OCI-LY1 (cell line): Measurements from ENCODE around the gene ANKRD33B.
A peak's percentile ranks its signal among the peaks of the same experiment; 100 is the strongest.

Source experiments
- H2AFZ ChIP-seq: fragments of 200-600 bp; sonication (generic), shearing (Covaris generic); 2 replicates; pipeline ENCODE4 v1.6.0; 2014; ENCODE audit warnings: antibody characterized with exemption, mild to moderate bottlenecking, low read length
- H3F3A ChIP-seq: fragments of 200-600 bp; sonication (generic), shearing (Covaris generic); 2 replicates; pipeline ENCODE4 v1.6.0; 2014; ENCODE audit warnings: mild to moderate bottlenecking, antibody characterized with exemption, low read length, moderate library complexity; ENCODE audit not compliant: insufficient read depth
- H3K27ac ChIP-seq: fragments of 200-600 bp; sonication (generic); 2 replicates; pipeline ENCODE4 v1.5.1; 2014; ENCODE audit warnings: low read length, mixed run types, mild to moderate bottlenecking, low read depth; ENCODE audit not compliant: poor library complexity, severe bottlenecking
- H3K27me3 ChIP-seq: fragments of 200-600 bp; sonication (generic); 2 replicates; pipeline ENCODE4 v1.6.0; 2014; ENCODE audit warnings: antibody characterized with exemption, mild to moderate bottlenecking, low read length, moderate library complexity; ENCODE audit not compliant: insufficient read depth
- H3K36me3 ChIP-seq: fragments of 200-600 bp; sonication (generic); 2 replicates; pipeline ENCODE4 v1.6.1; 2014; ENCODE audit warnings: mild to moderate bottlenecking, antibody characterized with exemption, low read length, moderate library complexity, mixed read lengths; ENCODE audit not compliant: insufficient read depth
- H3K4me1 ChIP-seq: fragments of 200-600 bp; sonication (generic); 2 replicates; pipeline ENCODE4 v1.5.1; 2014; ENCODE audit warnings: mild to moderate bottlenecking, low read length, moderate library complexity; ENCODE audit not compliant: insufficient read depth, severe bottlenecking
- H3K4me2 ChIP-seq: fragments of 200-600 bp; sonication (generic), shearing (Covaris generic); 2 replicates; pipeline ENCODE4 v1.6.1; 2014; ENCODE audit warnings: low read length
- H3K4me3 ChIP-seq: fragments of 200-600 bp; sonication (generic); 2 replicates; pipeline ENCODE4 v1.5.1; 2014; ENCODE audit warnings: low read length, low read depth, mild to moderate bottlenecking, mixed read lengths; ENCODE audit not compliant: poor library complexity, severe bottlenecking
- H3K79me2 ChIP-seq: fragments of 200-600 bp; shearing (Covaris generic); 2 replicates; pipeline ENCODE4 v1.6.1; 2016; ENCODE audit warnings: mixed run types, low read length, mixed read lengths; ENCODE audit not compliant: insufficient read depth
- H3K9ac ChIP-seq: fragments of 200-600 bp; sonication (generic), shearing (Covaris generic); 2 replicates; pipeline ENCODE4 v1.6.1; 2014; ENCODE audit warnings: mild to moderate bottlenecking, low read length, mixed read lengths
- H3K9me2 ChIP-seq: fragments of 200-600 bp; sonication (generic), shearing (Covaris generic); 2 replicates; pipeline ENCODE4 v1.6.1; 2014; ENCODE audit warnings: low read depth, mild to moderate bottlenecking, low read length, mixed read lengths
- H3K9me3 ChIP-seq: fragments of 200-600 bp; shearing (Covaris generic); 2 replicates; pipeline ENCODE4 v1.6.1; 2014; ENCODE audit warnings: low read length, mixed read lengths
- H4K20me1 ChIP-seq: fragments of 200-600 bp; sonication (generic), shearing (Covaris generic); 2 replicates; pipeline ENCODE4 v1.6.0; 2016; ENCODE audit warnings: mild to moderate bottlenecking, low read length; ENCODE audit not compliant: insufficient read depth
- EZH2 ChIP-seq: fragments of 200-600 bp; sonication (generic), shearing (Covaris generic); IDR thresholded peaks from 2 replicates; pipeline ENCODE4 v1.8.0; 2017; ENCODE audit warnings: borderline replicate concordance, mixed run types, mild to moderate bottlenecking, antibody characterized with exemption, low read length, moderate library complexity, mixed read lengths
- TF ChIP-seq, protein P1 (sequence below): fragments of 200-600 bp; sonication (generic), shearing (Covaris generic); IDR thresholded peaks from 2 replicates; pipeline ENCODE4 v1.5.1; 2017; ENCODE audit warnings: mild to moderate bottlenecking, antibody characterized with exemption, low read length, moderate library complexity, mixed read lengths

ANKRD33B gene

GRCh38 chr5:10695759-10696543 lies 132.1 kb downstream of the ANKRD33B start:
- Histone ChIP-seq H3K9ac (no peak overlapping the region), H3F3A (no peaks in the 10 kb centered on the region), H2AFZ (no peak overlapping the region), H4K20me1 (no peaks in the 10 kb centered on the region), H3K4me3 (no peak overlapping the region), H3K9me2 (no peaks in the 10 kb centered on the region), H3K4me1 (peaks cover 43% of the 10 kb centered on the region), H3K4me2 (no peak overlapping the region), H3K27me3 (no peaks in the 10 kb centered on the region), H3K27ac (no peak overlapping the region), H3K36me3 (no peaks in the 10 kb centered on the region), H3K9me3 (no peaks in the 10 kb centered on the region), H3K79me2 (no peaks in the 10 kb centered on the region)
- TF ChIP-seq, protein P1, sequence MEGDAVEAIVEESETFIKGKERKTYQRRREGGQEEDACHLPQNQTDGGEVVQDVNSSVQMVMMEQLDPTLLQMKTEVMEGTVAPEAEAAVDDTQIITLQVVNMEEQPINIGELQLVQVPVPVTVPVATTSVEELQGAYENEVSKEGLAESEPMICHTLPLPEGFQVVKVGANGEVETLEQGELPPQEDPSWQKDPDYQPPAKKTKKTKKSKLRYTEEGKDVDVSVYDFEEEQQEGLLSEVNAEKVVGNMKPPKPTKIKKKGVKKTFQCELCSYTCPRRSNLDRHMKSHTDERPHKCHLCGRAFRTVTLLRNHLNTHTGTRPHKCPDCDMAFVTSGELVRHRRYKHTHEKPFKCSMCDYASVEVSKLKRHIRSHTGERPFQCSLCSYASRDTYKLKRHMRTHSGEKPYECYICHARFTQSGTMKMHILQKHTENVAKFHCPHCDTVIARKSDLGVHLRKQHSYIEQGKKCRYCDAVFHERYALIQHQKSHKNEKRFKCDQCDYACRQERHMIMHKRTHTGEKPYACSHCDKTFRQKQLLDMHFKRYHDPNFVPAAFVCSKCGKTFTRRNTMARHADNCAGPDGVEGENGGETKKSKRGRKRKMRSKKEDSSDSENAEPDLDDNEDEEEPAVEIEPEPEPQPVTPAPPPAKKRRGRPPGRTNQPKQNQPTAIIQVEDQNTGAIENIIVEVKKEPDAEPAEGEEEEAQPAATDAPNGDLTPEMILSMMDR: no peak
- no peak for TF ChIP-seq EZH2

- H3K4me1 ChIP-seq: peaks cover 78% of the 10 kb centered on the region
- TF ChIP-seq, protein P1: no peak
- TF ChIP-seq EZH2: no peak
- peak overlapping the region; percentile 59; the same call in 1 of the 2 replicates for H3K4me2 ChIP-seq
- no peaks in the 10 kb centered on the region for H3K9me2 ChIP-seq
- H3K36me3 ChIP-seq: 0 out of 2 replicates have a peak, but pooled peaks cover 7% of the 10 kb centered on the region
- peak overlapping the region; percentile 35; the same call in 1 of the 2 replicates for H3K9ac ChIP-seq
- no peaks in the 10 kb centered on the region for H4K20me1 ChIP-seq
- peak overlapping the region; percentile 97 for H3K27ac ChIP-seq
- no peaks in the 10 kb centered on the region for H3K9me3 ChIP-seq
- no peak overlapping the region for H3K4me3 ChIP-seq
- no peaks in the 10 kb centered on the region for H3K27me3 ChIP-seq
- H2AFZ ChIP-seq: no peak overlapping the region
- H3F3A ChIP-seq: no peaks in the 10 kb centered on the region
- no peaks in the 10 kb centered on the region for H3K79me2 ChIP-seq
Observed at GRCh38 chr5:10699281-10699874, 135.5 kb downstream of the ANKRD33B start.

DNA sequence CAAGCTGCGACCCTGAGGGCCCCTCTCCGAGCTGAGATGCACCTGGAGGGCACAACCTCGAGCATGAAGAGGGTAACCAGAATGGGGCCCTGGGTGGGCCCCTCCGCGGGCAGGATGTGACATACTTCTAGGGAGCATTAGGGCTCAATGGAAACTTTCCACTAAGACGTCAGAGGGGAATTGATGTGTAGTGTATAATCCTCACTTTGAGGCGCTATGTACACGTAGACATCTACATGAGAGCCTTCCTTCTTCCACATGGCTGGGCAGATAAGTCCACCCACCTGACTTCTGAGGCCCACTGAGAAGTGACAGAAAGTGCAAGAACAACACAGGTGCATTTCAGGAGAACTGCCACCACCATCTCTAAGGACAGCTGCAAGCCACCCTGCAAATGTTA lies 136.1 kb downstream of the ANKRD33B start:
- H3K36me3 ChIP-seq: 0 out of 2 replicates have a peak, but pooled peaks cover 7% of the 10 kb centered on the region
- H4K20me1 ChIP-seq: no peaks in the 10 kb centered on the region
- peak overlapping the region; percentile 97 for H3K27ac ChIP-seq
- no peaks in the 10 kb centered on the region for H3K27me3 ChIP-seq
- peak overlapping the region; percentile 59 for H3K4me2 ChIP-seq
- H3K79me2 ChIP-seq: no peaks in the 10 kb centered on the region
- H3F3A ChIP-seq: no peaks in the 10 kb centered on the region
- no peak overlapping the region for H3K4me3 ChIP-seq
- H3K9ac ChIP-seq: peak overlapping the region; percentile 44; the same call in 1 of the 2 replicates
- TF ChIP-seq, protein P1: no peak
- no peak for TF ChIP-seq EZH2
- H2AFZ ChIP-seq: no peak overlapping the region
- no peaks in the 10 kb centered on the region for H3K9me2 ChIP-seq
- H3K4me1 ChIP-seq: peaks cover 84% of the 10 kb centered on the region
- no peaks in the 10 kb centered on the region for H3K9me3 ChIP-seq
